HG02981 (cell line): Measurements from ENCODE around the gene IL22RA1.

ENCODE experiments used
- ATAC-seq: cut with Tn5 transposase; IDR thresholded peaks from one replicate; pipeline ENCODE4 v1.9.1; 2021; ENCODE audit warnings: mild to moderate bottlenecking, moderate library complexity; ENCODE audit not compliant: unreplicated experiment

Gene IL22RA1

DNA sequence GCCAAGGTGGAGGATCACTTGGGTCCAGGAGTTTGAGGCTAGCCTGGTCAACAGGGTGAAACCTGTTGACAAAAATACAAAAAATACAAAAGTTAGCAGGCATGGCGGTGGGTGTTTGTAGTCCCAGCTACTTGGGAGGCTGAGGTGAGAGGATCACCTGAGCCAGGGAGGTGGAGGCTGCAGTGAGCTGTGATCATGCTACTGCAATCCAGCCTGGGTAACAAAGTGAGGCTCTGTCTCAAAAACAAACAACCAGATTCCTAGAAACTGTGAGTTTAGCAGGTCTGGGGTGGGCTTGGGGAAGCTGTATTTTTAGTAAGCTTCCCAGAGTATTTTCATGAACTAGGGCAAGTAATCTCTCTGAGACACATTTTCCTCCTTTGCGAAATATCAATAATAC, 25.8 kb downstream of the IL22RA1 start:
- no peak for ATAC-seq

DNA sequence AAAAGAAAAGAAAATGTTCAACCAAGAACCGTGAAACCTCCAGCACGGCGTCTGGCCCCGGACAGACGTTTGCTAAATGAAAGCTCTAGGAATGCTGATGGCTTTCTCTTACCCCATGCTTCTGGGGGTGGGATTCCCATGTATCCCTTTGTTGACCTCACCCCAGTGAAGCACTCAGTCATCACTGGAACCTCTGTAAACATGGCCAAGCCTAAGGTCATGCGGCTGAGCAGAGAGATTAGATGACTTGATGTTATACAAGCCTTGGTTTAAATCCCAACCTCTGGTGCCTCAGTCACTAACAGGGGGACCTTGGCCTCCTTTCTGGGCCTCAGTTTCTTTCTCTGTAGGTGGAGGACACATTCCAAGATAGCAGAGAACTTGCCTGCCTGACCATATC, 28.2 kb downstream of the IL22RA1 start:
- ATAC-seq, result no peak

GRCh38 chr1:24113641-24114033, 29.3 kb downstream of the IL22RA1 start:
- ATAC-seq, result no peak

DNA sequence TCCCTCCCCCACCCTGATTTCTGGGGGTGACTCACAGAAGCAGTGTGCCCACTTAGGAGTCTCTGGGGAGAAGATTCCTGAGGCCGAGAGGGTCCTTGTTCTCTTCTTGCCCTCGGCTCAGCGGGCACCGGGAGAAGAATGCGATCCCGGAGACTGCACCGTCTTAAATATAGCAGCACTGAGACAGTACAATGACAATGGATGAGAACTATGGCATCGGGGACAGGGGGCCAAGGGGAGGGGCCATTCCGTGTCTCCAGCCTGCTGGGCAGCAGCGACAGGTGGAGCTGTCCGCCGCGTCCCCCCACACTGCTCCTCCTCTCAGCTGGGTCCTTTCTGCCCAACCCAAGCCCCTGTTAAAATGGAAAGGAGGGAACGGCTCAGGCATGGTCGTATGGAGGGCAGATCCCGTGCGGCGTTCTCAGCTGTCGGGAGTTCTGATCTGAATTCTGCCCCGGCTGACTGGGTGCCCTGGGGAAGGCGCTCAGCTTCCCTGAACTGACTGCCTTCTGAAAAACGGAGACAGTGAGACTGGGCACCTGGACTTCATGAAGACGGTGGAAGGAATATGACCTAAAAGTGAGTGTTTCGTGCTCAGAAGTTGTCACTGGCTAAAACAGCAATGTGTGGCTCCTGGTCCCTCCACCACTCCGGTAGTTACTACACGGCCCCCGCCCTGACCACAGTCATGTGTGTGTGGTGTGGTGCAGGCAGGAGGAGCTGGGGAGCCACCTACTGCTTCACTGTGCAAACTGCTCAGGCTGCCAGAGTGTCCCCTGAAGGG, 30.8 kb downstream of the IL22RA1 start, which contains the start of gene MYOM3:
Gene MYOM3, minus strand, starts transcription at position 140 of the 784 bp plus-strand sequence. CDS start 3,499 bp downstream, outside the sequence.
- no peak for ATAC-seq

DNA sequence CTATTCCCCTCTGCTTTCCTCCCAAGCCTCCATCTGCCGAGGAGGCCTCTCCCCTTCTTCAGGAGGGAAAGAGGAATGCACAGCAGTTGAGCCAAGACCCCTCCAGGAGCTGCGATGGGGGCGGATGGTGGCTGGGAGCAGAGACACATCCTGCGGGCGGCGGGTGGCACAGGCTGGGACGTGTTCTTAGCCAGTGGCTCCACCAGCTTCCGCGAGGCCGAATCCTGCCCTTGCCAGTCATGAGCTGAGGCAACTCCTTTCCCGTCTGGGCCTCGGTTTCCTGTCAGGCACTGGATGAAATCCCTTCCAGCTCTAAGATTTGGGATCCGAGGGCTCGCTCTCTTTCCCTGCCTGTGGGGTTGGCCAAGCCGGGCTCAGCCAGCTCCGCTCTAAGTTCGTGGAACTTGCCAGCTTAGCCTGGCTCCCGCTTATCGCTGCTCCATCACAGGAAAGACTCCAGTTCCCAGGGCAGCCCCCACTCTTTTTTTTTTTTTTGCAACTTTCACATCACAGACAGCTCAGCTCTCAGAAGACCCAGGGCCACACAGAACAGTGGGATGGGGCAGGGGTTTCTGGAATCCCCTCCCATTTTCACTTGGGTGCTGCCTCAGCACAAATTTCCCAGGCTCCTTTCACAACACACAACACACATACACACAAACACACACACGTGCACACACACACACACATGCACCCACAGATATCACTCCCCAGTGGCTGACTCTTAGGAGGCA, 31.5 kb downstream of the IL22RA1 start:
- ATAC-seq, result no peak

DNA sequence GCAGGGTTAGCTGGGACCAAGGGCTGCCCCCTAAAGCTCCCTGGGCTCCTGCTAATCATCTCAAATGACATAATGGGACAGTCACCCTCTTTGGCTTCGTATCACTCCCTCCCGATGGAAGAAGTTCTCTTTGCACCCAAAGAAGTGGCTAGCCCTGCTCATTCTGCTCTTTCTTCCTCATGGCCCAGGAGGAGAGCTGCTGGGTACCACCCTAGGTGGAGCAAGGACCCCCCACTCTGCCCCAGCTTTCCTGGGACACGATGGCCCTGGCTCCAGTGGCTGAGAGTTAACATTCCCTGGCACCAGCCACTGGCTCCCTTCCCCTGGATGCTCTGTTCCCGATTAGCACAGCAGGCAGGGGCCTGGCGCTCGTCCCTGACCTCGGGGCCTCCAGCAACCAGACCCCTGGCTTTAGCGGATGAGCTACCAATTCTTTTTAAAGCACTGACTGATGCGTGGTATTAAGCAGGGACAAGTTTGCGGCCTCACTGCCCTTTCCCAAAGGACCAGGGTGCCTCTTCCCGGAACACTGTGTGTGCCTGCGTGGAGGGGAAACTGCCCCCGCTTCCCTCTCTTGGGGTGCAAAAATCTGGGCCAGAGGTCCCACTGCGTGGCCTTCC, 32.2 kb downstream of the IL22RA1 start:
- no peak for ATAC-seq

DNA sequence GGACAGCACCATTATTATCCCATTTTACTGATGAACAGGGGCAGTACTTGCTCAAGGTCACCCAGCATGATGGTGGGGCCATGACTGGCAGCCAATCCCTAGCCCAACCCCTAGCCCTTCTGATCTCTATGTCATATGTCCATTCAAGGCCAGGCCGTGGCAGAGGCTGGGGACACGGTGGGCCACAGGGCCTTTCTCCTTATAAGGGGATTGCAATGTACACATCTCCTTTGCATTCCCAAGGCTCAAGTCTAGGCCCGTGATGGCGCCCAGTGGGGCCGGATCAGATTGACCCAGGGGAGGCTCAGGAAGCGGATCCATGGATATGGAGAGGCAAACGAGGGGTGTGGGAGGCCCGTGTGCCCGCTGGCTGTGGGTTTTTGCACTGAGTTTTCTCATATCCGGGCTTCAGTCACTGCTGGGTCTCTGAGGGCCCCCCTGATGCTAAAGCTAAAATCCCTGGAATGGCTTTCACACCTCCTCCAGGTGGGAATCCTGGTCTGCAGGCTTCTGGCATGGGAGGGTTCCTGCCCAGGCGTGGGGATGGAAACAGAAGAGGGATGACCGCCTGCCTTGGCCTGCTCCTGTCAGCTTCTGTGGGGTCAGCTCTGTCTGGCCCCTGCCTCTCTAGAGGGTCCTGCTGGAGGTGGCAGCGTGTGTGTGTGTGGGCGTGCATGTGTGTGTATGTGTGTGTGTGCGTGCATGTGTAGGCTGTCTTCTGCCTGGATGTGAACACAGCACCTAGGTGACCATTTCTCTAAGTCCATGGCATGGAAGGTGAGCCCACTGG, 33.1 kb downstream of the IL22RA1 start:
- no peak for ATAC-seq

GRCh38 chr1:24109166-24109483, 33.8 kb downstream of the IL22RA1 start:
- no peak for ATAC-seq

- ATAC-seq, result no peak
Measured at GRCh38 chr1:24108334-24109165, 34.4 kb downstream of the IL22RA1 start.

DNA sequence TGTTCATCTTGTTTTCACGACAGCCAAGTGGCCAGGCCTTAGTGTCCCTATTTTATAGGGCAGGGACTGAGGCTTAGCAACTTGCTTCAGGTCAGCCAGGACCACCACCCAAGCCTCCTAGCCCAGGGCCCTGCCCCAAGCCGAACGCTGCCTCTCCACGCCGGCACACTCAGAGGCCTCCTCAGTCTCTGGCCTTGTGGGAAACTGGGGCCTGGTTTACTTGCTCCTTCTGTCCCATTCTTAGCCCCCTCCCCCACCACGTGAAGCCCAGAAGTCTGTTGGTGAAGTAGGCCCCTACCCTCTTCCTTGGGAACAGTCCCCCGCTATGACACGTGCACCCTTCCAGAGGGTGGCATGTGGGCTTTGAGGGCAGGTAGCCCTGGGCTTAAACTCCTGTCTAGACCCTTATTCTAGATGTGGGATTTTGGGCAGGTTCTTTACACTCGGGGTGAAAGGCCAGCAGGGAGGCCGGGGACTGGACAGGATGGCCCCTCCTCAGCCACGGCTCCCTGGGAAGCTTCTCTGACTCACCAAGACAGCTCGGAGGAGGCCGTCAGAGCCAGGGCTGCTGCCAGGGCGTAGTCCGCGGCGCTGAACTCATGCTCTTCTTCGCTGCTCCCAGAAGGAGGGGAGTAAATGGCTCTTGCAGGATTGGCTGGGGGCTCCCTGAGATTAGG, 35.3 kb downstream of the IL22RA1 start:
- no peak for ATAC-seq

- no peak for ATAC-seq
Measured at GRCh38 chr1:24105368-24106160, 37.4 kb downstream of the IL22RA1 start.

- no peak for ATAC-seq
Measured at GRCh38 chr1:24104854-24105253, 38.1 kb downstream of the IL22RA1 start.

GRCh38 chr1:24103879-24104278, 39.1 kb downstream of the IL22RA1 start:
- ATAC-seq, result no peak

GRCh38 chr1:24103408-24103807, 39.5 kb downstream of the IL22RA1 start:
- no peak for ATAC-seq

DNA sequence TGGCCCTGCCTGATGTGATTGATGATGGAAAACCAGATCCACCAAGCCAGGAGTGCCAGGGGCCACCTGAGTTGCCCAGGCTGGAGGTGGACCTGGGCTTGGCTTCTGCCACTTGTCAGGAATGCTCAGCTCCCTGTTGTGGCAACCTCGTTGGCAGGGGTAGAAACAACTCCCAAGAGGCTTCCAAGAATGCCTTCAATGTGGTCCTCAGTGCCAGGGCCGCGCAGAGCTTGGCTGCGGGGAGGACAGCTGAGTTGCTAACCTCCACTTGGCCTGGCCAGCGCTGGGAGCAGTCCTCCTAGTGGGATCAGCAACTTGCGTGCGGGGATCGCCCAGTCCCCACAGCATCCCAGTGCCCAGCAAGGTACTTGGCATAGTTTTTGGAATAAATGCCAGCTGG, 40.0 kb downstream of the IL22RA1 start:
- ATAC-seq, result no peak

DNA sequence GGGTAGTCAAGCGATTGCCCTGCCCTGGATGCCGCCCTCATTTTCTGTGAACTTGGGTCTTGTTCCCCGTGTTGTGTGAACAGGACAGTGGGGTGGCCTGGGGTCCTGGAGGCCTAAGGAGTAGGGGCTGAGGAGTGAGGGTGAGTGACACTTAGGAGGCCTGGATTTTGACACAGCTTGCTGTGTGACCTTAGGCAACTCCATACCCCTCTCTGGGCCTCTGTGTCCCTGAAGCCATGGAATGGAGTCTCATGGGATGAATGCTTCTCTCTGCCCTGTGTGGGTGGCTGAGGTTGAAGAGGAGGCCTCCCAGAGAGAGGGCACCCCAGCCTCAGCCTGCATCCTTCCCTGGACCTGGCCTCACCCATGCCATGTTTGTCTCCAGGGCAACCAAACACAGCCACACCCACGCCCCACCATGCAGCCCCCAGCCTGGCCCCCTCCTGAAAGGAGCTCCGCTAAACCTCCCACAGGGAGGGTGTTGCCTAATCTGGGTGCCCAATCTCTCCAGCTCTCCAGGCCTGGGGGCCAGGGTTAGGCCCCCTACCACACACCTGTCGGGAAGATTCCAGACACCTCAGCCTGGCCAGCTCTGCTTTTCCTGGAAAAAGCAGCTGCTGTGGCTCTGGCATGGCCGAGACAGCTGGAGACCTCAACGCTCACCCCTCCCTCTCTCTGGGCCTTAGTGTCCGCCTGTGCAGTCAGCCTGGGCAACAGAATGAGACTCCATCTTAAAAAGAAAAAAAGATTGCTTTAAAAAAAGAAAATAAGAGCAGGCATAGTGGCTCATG, 40.9 kb downstream of the IL22RA1 start:
- ATAC-seq, result no peak

- ATAC-seq, result no peak
Measured at GRCh38 chr1:24100945-24101737, 41.8 kb downstream of the IL22RA1 start.
